Endodermal cell (in vitro differentiated cells): Measurements from ENCODE around the gene PCIF1. TPM values are rescaled to one million over a fixed set of nuclear protein-coding genes. Genes with fewer than 3 reads are reported as not detected.

Source experiments
- DNase-seq: peaks from one replicate; pipeline ENCODE4 v3.0.0-alpha.2; 2017
- H3K27ac ChIP-seq: 2 replicates; pipeline ENCODE4 v1.5.1; 2013; ENCODE audit warnings: mild to moderate bottlenecking, low read depth, low read length, moderate library complexity
- H3K27me3 ChIP-seq: 2 replicates; pipeline ENCODE4 v1.6.1; 2013; ENCODE audit warnings: mild to moderate bottlenecking, low read length, moderate library complexity; ENCODE audit not compliant: insufficient read depth, control insufficient read depth, poor library complexity, severe bottlenecking
- H3K36me3 ChIP-seq: 2 replicates; pipeline ENCODE4 v1.7.0; 2013; ENCODE audit warnings: mild to moderate bottlenecking, low read length, moderate library complexity; ENCODE audit not compliant: control insufficient read depth, insufficient read depth
- H3K4me1 ChIP-seq: one replicate; pipeline ENCODE4 v1.7.0; 2013; ENCODE audit warnings: low read length; ENCODE audit not compliant: control insufficient read depth, insufficient read depth
- H3K4me3 ChIP-seq: 2 replicates; pipeline ENCODE4 v1.5.1; 2013; ENCODE audit warnings: mild to moderate bottlenecking, low read length, moderate library complexity
- H3K9ac ChIP-seq: 2 replicates; pipeline ENCODE4 v1.6.1; 2013; ENCODE audit warnings: mild to moderate bottlenecking, low read length, moderate library complexity; ENCODE audit not compliant: poor library complexity, severe bottlenecking; ENCODE audit errors: extremely low read depth
- H3K9me3 ChIP-seq: 2 replicates; pipeline ENCODE4 v1.6.1; 2013; ENCODE audit warnings: mild to moderate bottlenecking, low read length, moderate library complexity; ENCODE audit not compliant: control insufficient read depth
- H3K27ac Mint-ChIP-seq: 2 replicates; pipeline ENCODE4 v1.8.0; 2020; ENCODE audit warnings: mixed read lengths
- H3K27me3 Mint-ChIP-seq: 2 replicates; pipeline ENCODE4 v1.8.0; 2021; ENCODE audit warnings: mild to moderate bottlenecking, mixed read lengths; ENCODE audit not compliant: insufficient read depth
- H3K36me3 Mint-ChIP-seq: 2 replicates; pipeline ENCODE4 v1.8.0; 2020; ENCODE audit warnings: low read depth, mixed read lengths
- H3K4me1 Mint-ChIP-seq: 2 replicates; pipeline ENCODE4 v1.8.0; 2020; ENCODE audit warnings: mixed read lengths
- H3K4me3 Mint-ChIP-seq: 2 replicates; pipeline ENCODE4 v1.8.0; 2020; ENCODE audit warnings: mild to moderate bottlenecking, moderate library complexity, mixed read lengths
- H3K9me3 Mint-ChIP-seq: 2 replicates; pipeline ENCODE4 v1.8.0; 2020; ENCODE audit warnings: mild to moderate bottlenecking, mixed read lengths
- CTCF ChIP-seq: fragments of 200-600 bp; sonication (generic); conservative IDR thresholded peaks from 2 replicates; pipeline ENCODE4 v1.5.0; 2021; ENCODE audit warnings: antibody characterized with exemption, mild to moderate bottlenecking
- WGBS, 2 experiments: methylation state at CpG; one replicate each; pipeline versions ENCODE4 v1.1.5 to v1.1.7; 2013; ENCODE audit warnings: missing lambda C conversion rate in 2 of 2, mixed read lengths in 1 of 2; ENCODE audit not compliant: insufficient coverage in 1 of 2, insufficient read length in 1 of 2; 5-methylcytosine and 5-hydroxymethylcytosine counted together
- total RNA-seq, 2 donors: library from RNA; stranded (reverse); fragmentation: NEBNext Ultra II Directional in 1 of 2; extraction: Animal tissue kit (Norgen Biotek cat#: 25700) in 1 of 2; gene quantifications; 2 replicates in 1 of 2; 3 replicates in 1 of 2; pipeline ENCODE4 v1.2.1, GENCODE V29; 2021

Gene PCIF1
- total RNA-seq, 2 donors from 2014 or later, result 22.0 to 34.5 TPM

GRCh38 chr20:45949542-45950329 lies 15.3 kb downstream of the PCIF1 start:
- no peak for TF ChIP-seq CTCF
- Histone ChIP-seq H3K4me3 (no peak overlapping the region), H3K36me3 (peaks cover 59% of the 10 kb centered on the region), H3K27ac (no peak overlapping the region), H3K9me3 (no peaks in the 10 kb centered on the region), H3K4me1 (no peaks in the 10 kb centered on the region), H3K9ac (no peak overlapping the region), H3K27me3 (no peaks in the 10 kb centered on the region)
- Mint-ChIP-seq H3K4me3 (no peak overlapping the region), H3K36me3 (peaks cover 49% of the 10 kb centered on the region), H3K9me3 (no peaks in the 10 kb centered on the region), H3K4me1 (no peaks in the 10 kb centered on the region), H3K27ac (no peak overlapping the region), H3K27me3 (no peaks in the 10 kb centered on the region)
- 89 to 98% methylated on average over 6 to 13 of the region's 13 CpGs for WGBS, 2 experiments
- no peak for DNase-seq

- no peak for TF ChIP-seq CTCF
- 93 to 96% methylated on average over 6 to 9 of the region's 9 CpGs for WGBS, 2 experiments
- Mint-ChIP-seq H3K4me1 (no peaks in the 10 kb centered on the region), H3K27me3 (no peaks in the 10 kb centered on the region), H3K9me3 (no peaks in the 10 kb centered on the region), H3K36me3 (peaks cover 43% of the 10 kb centered on the region), H3K27ac (no peak overlapping the region), H3K4me3 (no peak overlapping the region)
- Histone ChIP-seq H3K27me3 (no peaks in the 10 kb centered on the region), H3K4me3 (no peak overlapping the region), H3K9ac (no peak overlapping the region), H3K27ac (no peak overlapping the region), H3K36me3 (peaks cover 55% of the 10 kb centered on the region), H3K9me3 (no peaks in the 10 kb centered on the region), H3K4me1 (no peaks in the 10 kb centered on the region)
- no peak for DNase-seq
Observed at GRCh38 chr20:45950330-45950646, 15.8 kb downstream of the PCIF1 start.

- Histone ChIP-seq H3K36me3 (peaks cover 54% of the 10 kb centered on the region), H3K9ac (no peak overlapping the region), H3K9me3 (no peaks in the 10 kb centered on the region), H3K27me3 (no peaks in the 10 kb centered on the region), H3K27ac (no peak overlapping the region), H3K4me3 (no peak overlapping the region), H3K4me1 (no peaks in the 10 kb centered on the region)
- no peak for TF ChIP-seq CTCF
- WGBS, 2 experiments, result 94 to 97% methylated on average over 16 to 19 of the region's 19 CpGs
- peaks cover 47% of the 10 kb centered on the region for H3K36me3 Mint-ChIP-seq
- H3K4me3 Mint-ChIP-seq, result no peak overlapping the region
- DNase-seq, result no peak
- no peaks in the 10 kb centered on the region for H3K27me3 Mint-ChIP-seq
- no peak overlapping the region for H3K27ac Mint-ChIP-seq
- no peaks in the 10 kb centered on the region for H3K9me3 Mint-ChIP-seq
- H3K4me1 Mint-ChIP-seq, result no peaks in the 10 kb centered on the region
Observed at GRCh38 chr20:45951925-45952834, 17.7 kb downstream of the PCIF1 start.
